Activated CD8-positive, alpha-beta memory T cell treated with anti-CD3 and anti-CD28 coated beads, Interleukin-2, amount 10 ng/mL, durations not matched to agents 7 days and 5 days (primary cell): ENCODE measurements around the gene LBR. TPM values are rescaled to one million over a fixed set of nuclear protein-coding genes. Genes with fewer than 3 reads are reported as not detected.
A peak's percentile ranks its signal among the peaks of the same experiment; 100 is the strongest.

Experiments used
- ATAC-seq: fragments of 150-1000 bp; cut with Tn5 transposase; one replicate; pipeline ENCODE4 v1.10.0; 2021; ENCODE audit warnings: moderate library complexity
- CTCF ChIA-PET: fragments of 350-600 bp; sonication (Branson Sonifier 250); formaldehyde crosslinking; loops from one replicate; lab custom pipeline; 2021; ENCODE audit warnings: antibody characterized with exemption; lab: Charles Lee
- DNase-seq: peaks from one replicate; pipeline ENCODE4 v3.0.0-alpha.2; 2020
- H3K27ac Mint-ChIP-seq: one replicate; pipeline ENCODE4 v1.8.0; 2021; ENCODE audit warnings: mild to moderate bottlenecking, mixed read lengths
- H3K27me3 Mint-ChIP-seq: one replicate; pipeline ENCODE4 v1.8.0; 2021; ENCODE audit warnings: mixed read lengths
- H3K36me3 Mint-ChIP-seq: one replicate; pipeline ENCODE4 v1.8.0; 2021; ENCODE audit warnings: mild to moderate bottlenecking, mixed read lengths
- H3K4me1 Mint-ChIP-seq: one replicate; pipeline ENCODE4 v1.8.0; 2021; ENCODE audit warnings: mixed read lengths
- H3K4me3 Mint-ChIP-seq: one replicate; pipeline ENCODE4 v1.8.0; 2021; ENCODE audit warnings: mild to moderate bottlenecking, moderate library complexity, mixed read lengths
- H3K9me3 Mint-ChIP-seq: one replicate; pipeline ENCODE4 v1.8.0; 2022; ENCODE audit warnings: low read depth, mixed read lengths
- total RNA-seq, 2 experiments: library from RNA; stranded (reverse); gene quantifications; one replicate each; pipeline ENCODE4 v1.2.3, GENCODE V29; 2021

The LBR gene
- total RNA-seq, 2 experiments from 2014 or later: 213 to 226 TPM

- DNase-seq (peak; percentile 77), ATAC-seq (peak; percentile 84)
- Mint-ChIP-seq H3K36me3 (no peaks in the 10 kb centered on the region), H3K27ac (peak overlapping the region; percentile 87), H3K9me3 (no peaks in the 10 kb centered on the region), H3K4me1 (peaks cover 58% of the 10 kb centered on the region), H3K27me3 (no peaks in the 10 kb centered on the region), H3K4me3 (no peak overlapping the region)
- CTCF ChIA-PET: interaction anchor here (0.9 to 3.2 kb wide), 8 partner anchors 10 to 604 kb away, joined by 3 to 20 read pairs (median 8); no protein-coding TSS in a partner anchor
Observed at GRCh38 chr1:225460737-225461532, 33.1 kb upstream of the LBR start.

DNA sequence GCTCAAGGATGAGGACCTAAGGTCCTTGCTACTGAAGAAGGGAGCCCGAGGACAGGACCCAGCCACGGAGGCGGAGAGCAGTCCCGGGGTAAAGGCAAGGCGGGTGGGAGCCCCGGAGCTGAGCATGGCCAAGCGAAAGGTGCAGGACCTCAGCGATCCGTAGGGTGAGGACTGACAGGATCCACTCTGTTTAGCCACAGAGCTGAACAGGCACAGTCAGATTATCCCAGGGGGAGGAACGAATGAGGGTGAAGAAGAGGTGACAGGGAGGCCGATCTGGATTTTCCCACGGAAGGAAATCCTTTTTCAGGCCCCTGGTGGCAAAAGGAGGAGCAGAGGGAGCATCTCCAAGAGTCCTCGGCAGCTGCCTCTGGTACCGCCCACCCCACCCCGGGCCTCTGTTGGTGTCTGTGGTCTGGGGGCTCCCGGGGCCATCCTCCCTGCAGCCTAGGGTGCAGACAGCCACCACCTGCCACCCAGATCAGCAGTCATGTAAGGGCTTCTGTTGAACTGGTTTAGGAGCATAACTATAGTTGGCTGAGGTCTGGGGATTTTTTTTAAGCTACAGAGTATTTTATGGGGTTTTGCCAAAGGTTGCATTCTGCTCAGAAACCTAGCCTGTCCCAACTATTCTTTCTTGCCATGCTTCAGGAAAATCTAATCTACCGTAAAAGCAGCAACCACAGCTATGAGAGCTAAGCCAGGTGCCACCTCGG lies 32.3 kb upstream of the LBR start:
- DNase-seq (no peak), ATAC-seq (peak; percentile 20)
- peak overlapping the region; percentile 87 for H3K27ac Mint-ChIP-seq
- peaks cover 53% of the 10 kb centered on the region for H3K4me1 Mint-ChIP-seq
- CTCF ChIA-PET: interaction anchor here (0.9 to 3.2 kb wide), 7 partner anchors 9 to 604 kb away, joined by 3 to 20 read pairs (median 11); no protein-coding TSS in a partner anchor
- H3K27me3 Mint-ChIP-seq: no peaks in the 10 kb centered on the region
- H3K9me3 Mint-ChIP-seq: no peaks in the 10 kb centered on the region
- H3K36me3 Mint-ChIP-seq: no peaks in the 10 kb centered on the region
- no peak overlapping the region for H3K4me3 Mint-ChIP-seq

DNA sequence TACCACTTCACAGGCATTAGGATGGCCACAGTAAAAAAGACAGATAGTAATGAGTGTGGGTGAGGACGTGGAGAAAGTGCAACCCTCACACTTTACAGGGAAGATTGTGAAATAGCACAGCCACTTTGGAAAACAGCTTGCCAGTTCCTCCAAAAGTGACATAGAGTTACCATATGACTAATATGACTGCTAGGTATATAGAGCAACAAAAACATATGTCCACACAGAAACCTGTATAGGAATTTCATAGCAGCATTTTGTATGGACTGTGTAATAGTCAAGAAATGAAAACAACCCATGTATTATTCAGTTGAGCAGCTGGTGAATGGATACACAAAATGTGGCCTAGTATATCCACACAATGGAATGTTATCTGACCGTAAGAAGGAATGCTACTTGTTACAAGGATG lies 30.4 kb upstream of the LBR start:
- CTCF ChIA-PET: interaction anchor here (1.0 to 3.2 kb wide), 2 partner anchors 7 to 9 kb away, joined by 5 to 11 read pairs; no protein-coding TSS in a partner anchor

GRCh38 chr1:225454733-225455132 lies 26.9 kb upstream of the LBR start:
- no peaks in the 10 kb centered on the region for H3K36me3 Mint-ChIP-seq
- H3K4me3 Mint-ChIP-seq: no peak overlapping the region
- no peaks in the 10 kb centered on the region for H3K27me3 Mint-ChIP-seq
- CTCF ChIA-PET: interaction anchor here (0.7 to 3.8 kb wide), 8 partner anchors 9 to 28 kb away, joined by 3 to 17 read pairs (median 4); partner anchors contain the start of gene LBR
- peak; percentile 80 for DNase-seq
- peaks cover 51% of the 10 kb centered on the region for H3K4me1 Mint-ChIP-seq
- no peaks in the 10 kb centered on the region for H3K9me3 Mint-ChIP-seq
- peak overlapping the region; percentile 83 for H3K27ac Mint-ChIP-seq
- ATAC-seq: peak; percentile 91

More for the DNA sequence above, 30.4 kb upstream of the LBR start:
- no peak for DNase-seq
- no peaks in the 10 kb centered on the region for H3K36me3 Mint-ChIP-seq
- no peak overlapping the region for H3K4me3 Mint-ChIP-seq
- no peak for ATAC-seq
- no peaks in the 10 kb centered on the region for H3K27me3 Mint-ChIP-seq
- H3K27ac Mint-ChIP-seq: no peak overlapping the region
- H3K9me3 Mint-ChIP-seq: no peaks in the 10 kb centered on the region
- H3K4me1 Mint-ChIP-seq: peaks cover 56% of the 10 kb centered on the region

DNA sequence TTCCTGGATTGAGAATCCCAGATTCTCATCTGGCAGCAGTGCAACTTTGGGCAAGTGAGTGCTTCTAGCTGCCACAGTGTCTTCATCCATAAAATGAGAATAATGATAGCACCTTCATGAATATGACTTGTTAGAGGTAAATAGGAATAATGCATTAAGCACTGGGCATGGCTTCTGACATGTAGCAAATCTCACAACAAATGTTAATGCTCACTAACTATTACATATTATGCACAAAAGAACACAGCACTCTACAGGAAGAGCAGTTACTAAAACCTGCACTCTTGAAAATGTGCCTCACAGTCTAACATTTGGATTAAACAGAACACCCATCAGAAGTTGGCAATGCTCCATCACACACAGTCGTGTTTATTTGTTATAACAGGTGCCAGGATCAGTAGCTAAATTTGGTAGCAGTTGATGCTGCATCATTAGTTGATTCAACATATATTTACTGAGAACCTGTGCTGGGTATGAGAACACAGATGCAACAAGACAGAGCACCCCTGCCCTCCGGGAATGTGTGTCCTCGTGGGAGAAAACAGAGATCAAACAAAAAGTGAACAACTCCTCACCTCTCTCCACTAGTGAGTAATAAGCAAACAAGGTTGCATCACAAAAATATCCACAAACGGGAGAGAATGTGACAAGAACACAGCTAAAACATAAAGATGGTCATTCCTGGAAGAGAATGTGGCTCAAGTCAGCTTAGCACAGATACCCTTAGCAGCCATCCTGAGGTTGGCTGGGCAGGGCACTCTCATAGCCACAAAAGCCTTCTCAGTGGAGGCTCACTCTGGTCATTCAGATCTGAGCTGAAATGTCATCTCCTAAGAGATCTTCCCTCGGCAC lies 26.2 kb upstream of the LBR start:
- no peaks in the 10 kb centered on the region for H3K27me3 Mint-ChIP-seq
- peak overlapping the region; percentile 83 for H3K27ac Mint-ChIP-seq
- no peaks in the 10 kb centered on the region for H3K9me3 Mint-ChIP-seq
- DNase-seq (no peak), ATAC-seq (peak; percentile 46)
- H3K36me3 Mint-ChIP-seq: no peaks in the 10 kb centered on the region
- CTCF ChIA-PET: interaction anchor here (0.7 to 3.8 kb wide), 7 partner anchors 9 to 27 kb away, joined by 3 to 17 read pairs (median 5); partner anchors contain the start of gene LBR
- H3K4me3 Mint-ChIP-seq: no peak overlapping the region
- peaks cover 45% of the 10 kb centered on the region for H3K4me1 Mint-ChIP-seq

DNA sequence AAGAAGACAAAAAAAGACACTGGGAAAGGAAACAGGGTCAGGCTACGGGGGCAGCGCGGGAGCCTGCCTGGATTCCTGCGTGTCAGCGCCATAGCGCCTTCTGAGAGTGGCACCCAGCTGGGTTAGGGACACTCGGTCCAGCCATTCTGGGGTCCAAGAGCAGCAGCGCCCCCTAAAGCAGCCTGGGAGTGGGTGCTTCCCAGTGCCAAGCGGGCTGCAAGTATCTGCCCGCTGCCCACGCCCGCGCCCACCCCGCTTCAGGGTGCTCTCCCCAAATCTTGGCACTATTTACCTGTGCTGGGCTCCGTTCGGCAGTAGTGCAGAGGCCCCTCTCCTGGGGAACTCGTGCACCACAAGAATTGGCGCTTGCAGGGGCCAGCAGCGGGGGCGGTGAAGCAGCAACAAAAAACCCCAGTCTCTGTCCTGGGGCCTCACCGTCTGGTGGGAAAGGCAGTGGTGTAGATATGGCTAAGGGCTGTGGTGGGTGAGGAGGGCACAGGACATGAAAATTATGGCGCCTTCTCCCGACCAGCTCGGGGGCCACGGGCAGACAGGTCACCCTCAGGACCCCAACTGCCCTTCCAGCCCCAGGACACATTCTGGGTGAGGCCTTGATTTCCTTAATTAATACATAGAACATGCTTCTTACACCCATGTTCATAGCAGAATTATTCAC lies 24.1 kb upstream of the LBR start:
- no peak for DNase-seq
- Mint-ChIP-seq H3K9me3 (no peaks in the 10 kb centered on the region), H3K27me3 (no peaks in the 10 kb centered on the region), H3K27ac (no peak overlapping the region), H3K4me3 (no peak overlapping the region), H3K4me1 (peaks cover 42% of the 10 kb centered on the region), H3K36me3 (no peaks in the 10 kb centered on the region)
- CTCF ChIA-PET: interaction anchor here (0.9 to 1.7 kb wide), 3 partner anchors 8 to 23 kb away, joined by 3 to 11 read pairs (median 4); no protein-coding TSS in a partner anchor
- ATAC-seq: no peak

- Mint-ChIP-seq H3K4me3 (no peak overlapping the region), H3K27me3 (no peaks in the 10 kb centered on the region), H3K27ac (peak overlapping the region; percentile 44), H3K36me3 (no peaks in the 10 kb centered on the region), H3K4me1 (peaks cover 44% of the 10 kb centered on the region), H3K9me3 (no peaks in the 10 kb centered on the region)
- DNase-seq (no peak), ATAC-seq (no peak)
- CTCF ChIA-PET: interaction anchor here (1.1 to 1.7 kb wide), 2 partner anchors 8 to 23 kb away, joined by 4 to 11 read pairs; no protein-coding TSS in a partner anchor
Observed at GRCh38 chr1:225451340-225451739, 23.5 kb upstream of the LBR start.

- H3K9me3 Mint-ChIP-seq: no peaks in the 10 kb centered on the region
- no peaks in the 10 kb centered on the region for H3K36me3 Mint-ChIP-seq
- H3K4me1 Mint-ChIP-seq: peaks cover 51% of the 10 kb centered on the region
- no peak for DNase-seq
- peak overlapping the region; percentile 44 for H3K27ac Mint-ChIP-seq
- no peaks in the 10 kb centered on the region for H3K27me3 Mint-ChIP-seq
- CTCF ChIA-PET: interaction anchor here (0.8 to 1.7 kb wide), 3 partner anchors 9 to 24 kb away, joined by 3 to 11 read pairs (median 4); no protein-coding TSS in a partner anchor
- no peak for ATAC-seq
- no peak overlapping the region for H3K4me3 Mint-ChIP-seq
Observed at GRCh38 chr1:225450491-225451191, 22.8 kb upstream of the LBR start.

GRCh38 chr1:225449774-225450173 lies 21.9 kb upstream of the LBR start:
- no peak overlapping the region for H3K27ac Mint-ChIP-seq
- CTCF ChIA-PET: interaction anchor here (0.8 to 1.7 kb wide), 2 partner anchors 10 to 18 kb away, joined by 3 to 11 read pairs; no protein-coding TSS in a partner anchor
- ATAC-seq (no peak), DNase-seq (no peak)
- no peak overlapping the region for H3K4me3 Mint-ChIP-seq
- H3K27me3 Mint-ChIP-seq: no peaks in the 10 kb centered on the region
- H3K9me3 Mint-ChIP-seq: no peaks in the 10 kb centered on the region
- H3K4me1 Mint-ChIP-seq: peaks cover 56% of the 10 kb centered on the region
- H3K36me3 Mint-ChIP-seq: peaks cover 2% of the 10 kb centered on the region

GRCh38 chr1:225449261-225449660 lies 21.4 kb upstream of the LBR start:
- Mint-ChIP-seq H3K27me3 (no peaks in the 10 kb centered on the region), H3K4me3 (no peak overlapping the region), H3K4me1 (peaks cover 56% of the 10 kb centered on the region), H3K27ac (no peak overlapping the region), H3K36me3 (peaks cover 4% of the 10 kb centered on the region), H3K9me3 (no peaks in the 10 kb centered on the region)
- CTCF ChIA-PET: interaction anchor here (1.1 to 1.3 kb wide), 2 partner anchors 11 to 26 kb away, joined by 3 read pairs; no protein-coding TSS in a partner anchor
- no peak for DNase-seq
- ATAC-seq: no peak

GRCh38 chr1:225448146-225448805 lies 20.4 kb upstream of the LBR start:
- no peak overlapping the region for H3K4me3 Mint-ChIP-seq
- H3K36me3 Mint-ChIP-seq: peaks cover 4% of the 10 kb centered on the region
- CTCF ChIA-PET: interaction anchor here (1.1 to 1.3 kb wide), 2 partner anchors 10 to 27 kb away, joined by 3 read pairs; no protein-coding TSS in a partner anchor
- no peaks in the 10 kb centered on the region for H3K9me3 Mint-ChIP-seq
- peaks cover 54% of the 10 kb centered on the region for H3K4me1 Mint-ChIP-seq
- DNase-seq: no peak
- H3K27me3 Mint-ChIP-seq: no peaks in the 10 kb centered on the region
- no peak overlapping the region for H3K27ac Mint-ChIP-seq
- ATAC-seq: no peak
